H1 (cell line): ENCODE measurements around the gene DPEP3. TPM values are rescaled to one million over a fixed set of nuclear protein-coding genes. Genes with fewer than 3 reads are reported as not detected.
A peak's percentile ranks its signal among the peaks of the same experiment; 100 is the strongest.

Experiments used
- ATF2 ChIP-seq: IDR thresholded peaks from 2 replicates; pipeline ENCODE4 v1.6.1; 2012; ENCODE audit warnings: low read length, inconsistent platforms
- ATF3 ChIP-seq: IDR thresholded peaks from 2 replicates; pipeline ENCODE4 v1.6.1; 2011; ENCODE audit warnings: low read depth, mild to moderate bottlenecking, low read length; ENCODE audit not compliant: insufficient read depth
- BCL11A ChIP-seq, 2 experiments: IDR thresholded peaks; one replicate each; pipeline ENCODE4 v1.6.1; 2011; ENCODE audit warnings: low read depth in 2 of 2, low read length in 2 of 2, mild to moderate bottlenecking in 2 of 2
- CBX5 ChIP-seq: fragments of 300-800, 300-1000 bp; sonication (generic); IDR thresholded peaks from 2 replicates; pipeline ENCODE4 v1.7.1; 2016; ENCODE audit warnings: antibody characterized with exemption, low read length, low read depth
- CEBPB ChIP-seq: IDR thresholded peaks from 2 replicates; pipeline ENCODE4 v1.6.1; 2012; ENCODE audit warnings: low read depth, low read length
- CREB1 ChIP-seq: IDR thresholded peaks from 2 replicates; pipeline ENCODE4 v1.6.1; 2012; ENCODE audit warnings: inconsistent platforms
- CTBP2 ChIP-seq: IDR thresholded peaks from 2 replicates; pipeline ENCODE4 v1.7.0; 2011; ENCODE audit warnings: borderline replicate concordance, mild to moderate bottlenecking, moderate library complexity, mixed read lengths, low read length; ENCODE audit not compliant: insufficient read depth, insufficient read length
- EGR1 ChIP-seq: IDR thresholded peaks from 2 replicates; pipeline ENCODE4 v1.6.1; 2011; ENCODE audit warnings: low read depth, low read length, borderline replicate concordance
- MAFK ChIP-seq: IDR thresholded peaks from 2 replicates; pipeline ENCODE4 v1.6.1; 2012; ENCODE audit warnings: low read depth, mild to moderate bottlenecking, improper control_type of control experiment, low read length
- MAX ChIP-seq: IDR thresholded peaks from 2 replicates; pipeline ENCODE4 v1.6.1; 2012; ENCODE audit warnings: inconsistent platforms
- POLR2A ChIP-seq, 2 experiments: IDR thresholded peaks; 1 replicate in 1 of 2; 2 replicates in 1 of 2; pipeline ENCODE4 v1.6.1; 2011; ENCODE audit warnings: low read depth in 2 of 2, low read length in 2 of 2, mild to moderate bottlenecking in 2 of 2; ENCODE audit errors: control extremely low read depth in 1 of 2
- RNF2 ChIP-seq: fragments of 200-900, 300-1000 bp; sonication (generic); IDR thresholded peaks from 2 replicates; pipeline ENCODE4 v1.7.1; 2016; ENCODE audit warnings: borderline replicate concordance, low read depth, mild to moderate bottlenecking, antibody characterized with exemption, low read length; ENCODE audit not compliant: poor library complexity, severe bottlenecking; ENCODE audit errors: missing control alignments
- SAP30 ChIP-seq: fragments of 300-600 bp; sonication (generic); IDR thresholded peaks from 2 replicates; pipeline ENCODE4 v1.7.1; 2012; ENCODE audit warnings: low read length, moderate library complexity, mild to moderate bottlenecking, inconsistent platforms; ENCODE audit not compliant: insufficient read depth, insufficient replicate concordance
- SIN3A ChIP-seq, 2 experiments: IDR thresholded peaks in 1 of 2; conservative IDR thresholded peaks in 1 of 2; 2 replicates each; pipeline ENCODE4 v1.6.1; 2011 to 2012; ENCODE audit warnings: low read length in 2 of 2, improper control_type of control experiment in 1 of 2, low read depth in 1 of 2, mild to moderate bottlenecking in 1 of 2
- SIRT6 ChIP-seq: IDR thresholded peaks from one replicate; pipeline ENCODE4 v1.7.1; 2012; ENCODE audit warnings: low read length, inconsistent platforms
- SP1 ChIP-seq: IDR thresholded peaks from 2 replicates; pipeline ENCODE4 v1.6.1; 2011; ENCODE audit warnings: low read depth, low read length
- SP2 ChIP-seq: IDR thresholded peaks from 2 replicates; pipeline ENCODE4 v1.6.1; 2012; ENCODE audit warnings: mild to moderate bottlenecking, low read length, inconsistent platforms
- TAF1 ChIP-seq: IDR thresholded peaks from 2 replicates; pipeline ENCODE4 v1.6.1; 2011; ENCODE audit warnings: mild to moderate bottlenecking, low read depth, low read length
- TBP ChIP-seq: IDR thresholded peaks from 2 replicates; pipeline ENCODE4 v1.6.1; 2011; ENCODE audit warnings: low read depth, low read length, improper control_type of control experiment
- polyA plus RNA-seq, 7 experiments: library from polyadenylated mRNA; depleted of rRNA in 3 of 7; stranded (reverse) in 5 of 7; unstranded in 2 of 7; fragments of >200 nt in 5 of 7; fragments of 200-250 nt in 2 of 7; gene quantifications; 1 replicate in 5 of 7; 2 replicates in 1 of 7; 4 replicates in 1 of 7; pipeline versions ENCODE4 v1.2.1 to v1.2.3, GENCODE V29; 2011 to 2013; ENCODE audit warnings: missing spikeins in 2 of 7, mixed read lengths in 2 of 7
- total RNA-seq: library from RNA; stranded (reverse); fragmentation: NEBNext Ultra II Directional; extraction: Animal tissue kit (Norgen Biotek cat#: 25700); gene quantifications from 2 replicates; pipeline ENCODE4 v1.2.1, GENCODE V29; 2021

DPEP3 gene
- total and polyA plus RNA-seq, 2 of the 8 experiments (the other 6 are each of a cell fraction or from before 2014, with no cell fraction given), result 6.5 to 9.9 TPM

GRCh38 chr16:68022728-68023537 lies 42.6 kb upstream of the DPEP3 start, which contains the start of the genes DDX28 and DUS2 (continued):
- TF ChIP-seq CBX5 (no peak), MAX (peak; percentile 97), SIN3A (conservative IDR thresholded peaks at IDR 0.05 in 1 of 2, IDR thresholded peaks at IDR 0.05 in 1 of 2; ENCODE audit: low read depth in 1 of 2, low read length in 2 of 2) (peak; percentile 24 to 90; a peak in 2 of 4 replicates), TBP (peak; percentile 88), SP1 (0 out of 2 replicates have a peak, but pooled peaks have one; percentile 23), SAP30 (peak; percentile 24), POLR2A (IDR thresholded peaks at IDR 0.05; ENCODE audit: control extremely low read depth in 1 of 2, low read depth in 2 of 2, low read length in 2 of 2) (peak; percentile 93 to 98), TAF1 (peak; percentile 99), MAFK (no peak), SIRT6 (no peak), CTBP2 (no peak), CEBPB (peak; percentile 21; the same call in 1 of the 2 replicates), ATF2 (peak; percentile 76; the same call in 1 of the 2 replicates), SP2 (no peak), CREB1 (peak; percentile 99), BCL11A (IDR thresholded peaks at IDR 0.05; ENCODE audit: low read depth in 2 of 2, low read length in 2 of 2) (no peak), EGR1 (no peak), ATF3 (peak; percentile 93), RNF2 (no peak)
